Measurements from ENCODE around the gene PTX4. TPM values are rescaled to one million over a fixed set of nuclear protein-coding genes. Genes with fewer than 3 reads are reported as not detected.

PTX4 gene
- total RNA-seq, 1 donor from 2014 or later: under 0.01 TPM

- DNase-seq (ENCODE audit: low read depth) (no peak), FAIRE-seq (no peak)
- H3K36me3 ChIP-seq (ENCODE audit: control insufficient read depth, insufficient read depth, low read length): peaks cover 6% of the 10 kb centered on the region
Observed at GRCh38 chr16:1459967-1460366, 28.8 kb downstream of the PTX4 start.

GRCh38 chr16:1458977-1459341 is 29.8 kb downstream of the PTX4 start:
- FAIRE-seq (no peak), DNase-seq (ENCODE audit: low read depth) (no peak)
- no peaks in the 10 kb centered on the region for H3K27me3 ChIP-seq (ENCODE audit: control insufficient read depth, insufficient read depth, low read length)
- H3K4me3 ChIP-seq (ENCODE audit: low read depth, low read length): no peak overlapping the region
- no peak for TF ChIP-seq CTCF (IDR thresholded peaks at IDR 0.05; ENCODE audit: insufficient read depth, low read length, severe bottlenecking)
- H3K36me3 ChIP-seq (ENCODE audit: control insufficient read depth, insufficient read depth, low read length): peaks cover 6% of the 10 kb centered on the region

More at GRCh38 chr16:1459967-1460366, 28.8 kb downstream of the PTX4 start:
- no peak for TF ChIP-seq CTCF (IDR thresholded peaks at IDR 0.05; ENCODE audit: insufficient read depth, low read length, severe bottlenecking)
- no peaks in the 10 kb centered on the region for H3K27me3 ChIP-seq (ENCODE audit: control insufficient read depth, insufficient read depth, low read length)
- H3K4me3 ChIP-seq (ENCODE audit: low read depth, low read length): no peak overlapping the region

GRCh38 chr16:1458336-1458976 is 30.3 kb downstream of the PTX4 start:
- H3K27me3 ChIP-seq (ENCODE audit: control insufficient read depth, insufficient read depth, low read length): no peaks in the 10 kb centered on the region
- H3K36me3 ChIP-seq (ENCODE audit: control insufficient read depth, insufficient read depth, low read length): peaks cover 6% of the 10 kb centered on the region
- H3K4me3 ChIP-seq (ENCODE audit: low read depth, low read length): no peak overlapping the region
- DNase-seq (ENCODE audit: low read depth): peak; percentile 8
- FAIRE-seq: peak; percentile 82
- no peak for TF ChIP-seq CTCF (IDR thresholded peaks at IDR 0.05; ENCODE audit: insufficient read depth, low read length, severe bottlenecking)

DNA sequence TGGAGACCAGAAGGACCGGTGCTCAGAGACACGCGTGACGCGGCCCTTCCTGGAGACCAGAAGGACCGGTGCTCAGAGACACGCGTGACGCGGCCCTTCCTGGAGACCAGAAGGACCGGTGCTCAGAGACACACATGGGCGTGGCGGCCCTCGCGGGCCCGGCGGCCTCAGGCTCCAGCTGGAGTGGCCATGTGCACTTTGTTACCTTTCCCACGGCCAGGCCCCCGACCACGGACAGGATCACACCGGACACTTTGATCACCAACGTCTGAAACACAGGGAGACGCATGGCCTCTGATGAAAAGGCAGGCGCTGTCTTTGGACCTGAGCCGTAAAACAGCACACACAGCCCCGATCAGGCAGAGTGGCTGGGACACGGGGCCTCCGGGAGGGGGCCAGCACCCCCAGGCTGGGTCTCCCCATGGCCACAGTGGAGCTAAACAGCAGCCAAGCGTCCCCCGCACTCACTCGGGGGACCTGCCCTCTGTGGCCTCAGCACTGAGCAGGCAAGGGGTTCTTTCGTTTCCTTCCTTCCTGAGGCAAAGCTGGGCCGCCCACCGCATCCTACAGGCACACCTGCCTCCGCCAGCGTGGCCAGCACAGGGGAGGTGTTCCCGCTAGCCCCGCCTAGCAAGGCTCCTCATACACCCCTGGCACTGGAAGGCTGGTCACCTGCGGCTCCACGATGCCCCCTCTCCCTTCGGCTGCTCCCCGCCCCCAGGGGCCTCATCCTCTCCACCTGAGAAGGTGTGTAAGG is 31.1 kb downstream of the PTX4 start:
- no peaks in the 10 kb centered on the region for H3K27me3 ChIP-seq (ENCODE audit: control insufficient read depth, insufficient read depth, low read length)
- DNase-seq (ENCODE audit: low read depth) (no peak), FAIRE-seq (no peak)
- peaks cover 6% of the 10 kb centered on the region for H3K36me3 ChIP-seq (ENCODE audit: control insufficient read depth, insufficient read depth, low read length)
- H3K4me3 ChIP-seq (ENCODE audit: low read depth, low read length): no peak overlapping the region
- TF ChIP-seq CTCF (IDR thresholded peaks at IDR 0.05; ENCODE audit: insufficient read depth, low read length, severe bottlenecking): no peak

DNA sequence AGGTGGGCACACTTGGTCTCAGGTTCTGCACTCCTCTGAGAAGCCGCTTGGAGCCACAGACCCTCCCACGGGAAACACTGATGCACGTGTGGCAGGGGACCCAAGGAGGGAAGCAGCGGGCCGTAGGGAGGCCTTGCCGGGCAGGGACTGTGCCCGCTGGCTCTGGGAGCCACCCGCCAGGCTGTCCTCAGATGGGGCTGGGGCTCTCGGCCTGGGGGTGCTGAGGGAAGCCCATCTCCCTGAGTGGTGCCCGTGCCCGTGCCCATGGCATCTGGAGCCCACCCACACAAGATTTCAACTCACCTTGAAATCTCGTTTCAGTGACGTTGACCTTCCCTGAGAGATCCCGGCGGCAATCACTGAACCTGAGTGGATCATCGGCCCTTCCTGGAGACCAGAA is 31.8 kb downstream of the PTX4 start:
- Histone ChIP-seq H3K4me3 (ENCODE audit: low read depth, low read length) (no peak overlapping the region), H3K36me3 (ENCODE audit: control insufficient read depth, insufficient read depth, low read length) (peaks cover 6% of the 10 kb centered on the region), H3K27me3 (ENCODE audit: control insufficient read depth, insufficient read depth, low read length) (no peaks in the 10 kb centered on the region)
- DNase-seq (ENCODE audit: low read depth) (no peak), FAIRE-seq (no peak)
- TF ChIP-seq CTCF (IDR thresholded peaks at IDR 0.05; ENCODE audit: insufficient read depth, low read length, severe bottlenecking): no peak
